Cerebellar nuclear complex (tissue), 1 donor: ENCODE measurements around the gene SYT15.
"Not testable (repeated sequence)": the region's sequence is repeated elsewhere in the genome, so short reads cannot be mapped to it uniquely, and the experiment has no call there.

ENCODE experiments used
- DNase-seq, 2 experiments: peaks; one replicate each; lab custom pipeline; 2025; lab: John Stamatoyannopoulos, UW

Gene SYT15

DNA sequence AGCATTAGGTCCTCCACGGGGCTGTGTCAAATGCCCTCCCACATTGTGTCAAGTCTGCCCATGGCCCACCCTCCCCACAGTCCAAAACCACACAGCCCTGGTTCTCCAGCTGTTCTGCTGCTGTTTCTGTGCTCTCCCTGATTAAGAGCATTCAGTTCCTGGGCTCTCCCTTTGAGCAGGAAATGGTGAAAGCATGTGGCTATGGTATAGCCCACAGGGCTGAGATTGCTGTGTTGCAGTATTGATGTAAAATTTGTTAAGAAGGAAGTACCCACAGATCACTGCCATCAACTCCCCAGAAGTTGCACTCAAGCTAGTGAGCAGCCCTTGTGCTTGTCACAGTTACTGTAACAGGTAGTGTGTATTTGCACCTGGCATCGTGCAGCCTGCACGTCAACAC lies 9.3 kb downstream of the SYT15 start:
- DNase-seq = not testable (repeated sequence)

DNA sequence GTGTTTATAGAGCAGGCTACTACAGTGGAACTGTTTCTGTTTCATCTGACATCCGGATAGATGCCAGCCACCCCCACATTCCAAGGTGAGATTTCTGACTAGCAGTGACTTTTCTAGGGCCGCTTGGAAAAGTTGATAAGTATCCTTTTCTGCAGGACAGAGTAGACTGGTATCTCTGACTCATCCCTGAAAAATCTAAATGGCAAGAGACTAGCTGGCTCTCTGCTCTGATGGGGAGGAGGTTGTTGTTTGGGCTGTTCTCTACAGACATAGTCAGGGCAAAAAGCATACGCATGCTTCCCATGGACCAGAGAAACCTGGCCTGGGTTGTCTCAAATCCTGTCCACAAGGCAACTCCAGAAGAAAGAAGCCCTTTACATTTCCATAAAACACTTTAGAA lies 10.7 kb downstream of the SYT15 start:
- not testable (repeated sequence) for DNase-seq

DNA sequence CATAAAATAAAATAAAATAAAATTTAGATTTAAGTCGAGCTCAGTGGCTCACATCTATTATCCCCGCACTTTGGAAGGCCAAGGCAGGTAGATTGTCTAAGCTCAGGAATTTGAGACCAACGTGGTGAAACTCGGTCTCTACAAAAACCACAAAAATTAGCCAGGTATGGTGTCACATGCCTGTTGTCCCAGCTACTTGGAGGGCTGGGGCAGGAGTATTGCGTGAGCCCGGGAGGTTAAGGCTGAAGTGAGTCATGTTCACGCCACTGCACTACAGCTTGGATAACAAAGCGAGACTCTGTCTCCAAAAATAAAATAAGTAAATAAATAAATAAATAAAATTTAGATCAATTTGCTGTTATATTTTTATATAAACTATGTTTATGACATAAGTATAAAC lies 12.1 kb downstream of the SYT15 start:
- not testable (repeated sequence) for DNase-seq

DNA sequence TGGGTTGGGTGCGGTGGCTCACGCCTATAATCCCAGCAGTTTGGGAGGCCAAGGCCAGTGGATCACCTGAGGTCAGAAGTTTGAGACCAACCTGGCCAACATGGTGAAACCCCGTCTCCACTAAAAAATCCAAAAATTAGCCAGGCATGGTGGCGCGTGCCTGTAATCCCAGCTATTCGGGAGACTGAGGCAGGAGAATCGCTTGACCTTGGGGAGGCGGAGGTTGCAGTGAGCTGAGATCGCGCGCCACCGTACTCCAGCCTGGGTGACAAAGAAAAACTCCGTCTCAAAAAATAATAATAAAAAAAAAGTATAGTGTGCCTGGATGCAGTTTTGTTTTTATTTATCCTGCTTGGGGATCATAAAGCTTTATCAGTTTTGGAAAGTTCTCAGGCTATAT lies 14.4 kb downstream of the SYT15 start:
- not testable (repeated sequence) for DNase-seq

DNA sequence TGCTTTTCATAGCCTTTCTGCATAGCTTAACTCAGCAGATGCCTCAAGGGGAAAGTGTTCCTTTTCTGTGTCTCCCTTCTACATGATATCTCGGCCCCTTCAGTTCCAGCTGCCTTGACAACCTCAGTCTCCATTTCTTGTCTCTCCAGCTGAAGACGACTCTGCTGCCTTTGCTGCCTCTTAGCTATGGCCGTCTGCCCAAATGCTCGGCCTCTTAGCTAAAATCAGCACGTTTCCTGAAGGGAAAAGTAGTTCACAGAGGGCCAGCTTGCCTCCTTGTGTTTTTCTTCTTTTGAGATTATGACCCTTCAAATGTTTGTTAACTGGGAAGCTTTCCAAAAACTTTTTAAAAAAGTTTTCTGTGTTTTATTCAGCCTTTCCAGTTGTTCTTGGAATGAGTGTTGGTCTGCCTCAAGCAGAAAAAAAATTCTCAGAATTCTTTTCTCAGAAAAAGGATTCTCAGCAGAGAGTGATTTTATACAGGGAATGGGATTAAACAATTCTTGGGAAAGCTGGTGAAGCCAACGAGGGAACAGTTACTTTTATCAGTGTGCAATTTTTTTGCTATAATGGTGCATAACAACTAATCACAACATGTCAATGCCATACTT lies 15.6 kb downstream of the SYT15 start:
- not testable (repeated sequence) for DNase-seq

DNA sequence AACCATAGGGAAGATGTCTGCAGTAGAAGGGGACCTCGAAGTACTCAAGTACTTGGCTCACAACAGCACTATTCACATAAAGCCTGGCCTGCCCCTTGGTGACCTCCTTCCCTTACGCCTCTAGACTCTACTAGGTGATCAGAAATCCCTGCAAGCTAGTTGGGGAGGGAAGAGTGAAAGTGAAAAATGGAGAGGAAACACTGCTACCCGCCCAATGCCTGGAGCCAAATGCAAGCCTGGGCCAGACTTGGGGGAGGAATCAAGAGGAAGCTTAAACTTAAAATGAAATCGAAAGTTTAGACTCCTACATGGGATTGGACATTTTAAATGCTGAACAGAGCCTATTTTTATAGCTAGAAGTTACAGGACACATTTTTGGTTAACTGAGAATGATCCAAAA lies 17.6 kb downstream of the SYT15 start:
- DNase-seq = not testable (repeated sequence)

DNA sequence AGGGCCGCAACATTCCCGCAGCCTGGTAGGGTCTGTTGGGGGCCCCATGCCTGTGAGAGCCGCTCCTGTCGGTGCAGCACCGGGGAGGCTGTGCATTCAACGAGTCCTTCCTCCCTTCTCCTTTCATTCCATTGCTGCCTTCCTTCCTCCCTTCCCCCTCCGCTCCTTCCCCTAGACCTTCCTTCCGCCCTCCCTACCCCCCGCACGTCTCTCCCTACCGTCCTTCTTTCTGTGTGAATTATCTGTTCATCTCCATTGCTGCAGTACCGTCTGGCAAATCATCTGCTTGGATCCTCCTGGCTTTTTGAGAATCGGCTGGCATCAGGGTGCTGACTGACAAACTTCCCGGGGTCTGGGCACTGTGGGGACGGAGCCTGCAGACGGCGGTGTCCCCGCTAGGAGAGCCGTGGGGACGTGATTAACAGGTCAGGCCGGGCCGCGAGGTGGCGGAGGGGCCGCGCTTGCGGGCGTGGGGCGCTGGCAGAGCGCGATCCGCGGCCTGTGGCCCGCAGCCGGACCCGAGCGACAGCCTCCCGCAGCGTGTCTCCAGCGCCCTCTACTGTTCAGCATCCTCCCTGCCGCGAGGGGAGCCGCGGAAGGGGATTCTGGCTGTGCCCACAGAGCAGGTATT lies 18.8 kb downstream of the SYT15 start:
- DNase-seq = not testable (repeated sequence)

DNA sequence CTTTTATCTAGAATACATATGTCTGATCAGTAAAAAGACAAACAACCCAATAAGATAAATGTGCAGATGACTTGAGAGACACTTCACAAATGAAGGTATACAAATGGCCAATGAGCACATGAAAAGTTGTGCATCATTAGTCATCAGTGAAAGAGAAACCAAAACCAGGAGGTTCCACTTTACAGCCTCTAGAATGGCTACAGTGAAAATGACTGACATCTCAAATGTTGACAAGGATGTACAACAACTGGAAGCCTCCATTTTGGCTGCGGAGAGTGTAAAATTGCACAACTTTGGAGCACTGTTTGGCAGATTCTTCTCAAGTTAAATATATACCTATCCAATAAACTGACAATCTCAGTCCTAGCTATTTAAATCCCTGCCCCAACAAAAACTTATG lies 21.6 kb downstream of the SYT15 start:
- DNase-seq = not testable (repeated sequence)

DNA sequence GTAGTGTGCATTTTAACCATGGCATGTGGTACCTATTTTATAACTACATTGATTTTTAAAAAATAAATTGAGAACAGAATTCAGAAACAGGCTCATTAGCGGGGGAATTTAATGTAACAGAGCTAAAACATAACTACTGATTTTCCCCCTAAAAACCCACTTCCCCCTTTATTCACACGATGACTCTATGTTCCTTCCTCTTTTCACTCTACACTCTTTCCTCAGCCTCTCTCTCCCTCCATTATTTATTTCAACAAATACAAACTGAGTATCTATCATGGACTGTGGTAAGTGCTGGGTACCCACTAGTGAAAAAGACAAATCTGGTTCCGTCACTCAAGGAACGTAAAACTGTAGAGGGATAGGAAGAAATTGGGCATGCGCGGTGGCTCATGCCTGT lies 36.6 kb downstream of the SYT15 start:
- DNase-seq = not testable (repeated sequence)

DNA sequence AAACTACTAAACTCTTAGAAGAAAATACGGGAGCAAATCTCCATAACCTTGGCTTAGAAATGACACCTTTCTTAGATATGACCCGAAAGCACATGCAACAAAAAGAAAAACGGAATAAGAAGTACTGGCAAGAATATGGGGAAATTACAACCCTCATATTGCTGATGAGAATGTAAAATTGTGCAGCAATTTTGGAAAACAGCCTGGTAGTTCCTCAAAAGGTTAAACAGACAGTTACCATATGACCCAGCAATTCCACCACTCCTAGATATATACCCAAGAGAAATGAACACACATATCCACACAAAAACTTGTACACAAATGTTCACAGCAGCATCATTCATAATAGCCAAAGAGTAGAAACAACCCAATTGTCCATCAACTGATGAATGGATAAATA lies 37.3 kb downstream of the SYT15 start:
- DNase-seq = not testable (repeated sequence)

DNA sequence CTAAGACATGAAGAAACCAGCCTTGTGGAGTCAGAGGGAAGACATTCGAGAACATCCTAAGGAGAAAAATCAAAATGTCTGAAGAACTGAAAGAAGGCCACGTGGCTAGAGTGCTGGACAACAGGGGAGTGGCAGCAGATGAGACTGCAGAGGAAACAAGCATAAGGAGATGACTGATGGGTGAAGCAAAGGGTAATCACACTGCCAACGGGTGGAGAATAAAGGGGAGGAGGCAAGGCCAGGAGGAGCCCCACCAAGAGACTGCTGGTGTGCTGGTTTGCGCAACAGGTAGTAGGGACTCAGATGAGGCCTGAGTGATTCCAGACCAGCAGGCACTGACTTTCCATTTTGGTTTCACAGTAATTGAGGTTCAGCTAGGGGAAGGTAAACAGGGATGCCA lies 38.2 kb downstream of the SYT15 start:
- DNase-seq = not testable (repeated sequence)

DNA sequence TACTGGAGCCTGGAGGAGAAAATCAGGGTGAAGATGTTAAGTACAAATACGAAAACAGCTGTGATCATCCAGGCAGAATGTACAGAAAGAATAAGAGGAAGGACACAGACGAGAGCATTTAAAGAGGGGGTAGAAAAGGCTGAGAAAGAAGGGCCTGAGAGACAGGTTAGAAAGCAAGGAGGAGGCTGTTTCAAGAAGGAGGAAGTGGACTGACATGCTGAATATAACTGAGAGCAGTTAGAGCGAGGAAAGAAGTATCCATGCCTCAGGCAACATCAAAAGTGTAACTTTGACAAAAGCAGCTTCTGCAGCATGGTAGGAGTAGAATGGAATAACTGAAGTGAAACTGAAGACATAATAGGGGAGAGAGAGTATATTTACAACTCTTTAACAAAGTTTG lies 39.0 kb downstream of the SYT15 start:
- not testable (repeated sequence) for DNase-seq

DNA sequence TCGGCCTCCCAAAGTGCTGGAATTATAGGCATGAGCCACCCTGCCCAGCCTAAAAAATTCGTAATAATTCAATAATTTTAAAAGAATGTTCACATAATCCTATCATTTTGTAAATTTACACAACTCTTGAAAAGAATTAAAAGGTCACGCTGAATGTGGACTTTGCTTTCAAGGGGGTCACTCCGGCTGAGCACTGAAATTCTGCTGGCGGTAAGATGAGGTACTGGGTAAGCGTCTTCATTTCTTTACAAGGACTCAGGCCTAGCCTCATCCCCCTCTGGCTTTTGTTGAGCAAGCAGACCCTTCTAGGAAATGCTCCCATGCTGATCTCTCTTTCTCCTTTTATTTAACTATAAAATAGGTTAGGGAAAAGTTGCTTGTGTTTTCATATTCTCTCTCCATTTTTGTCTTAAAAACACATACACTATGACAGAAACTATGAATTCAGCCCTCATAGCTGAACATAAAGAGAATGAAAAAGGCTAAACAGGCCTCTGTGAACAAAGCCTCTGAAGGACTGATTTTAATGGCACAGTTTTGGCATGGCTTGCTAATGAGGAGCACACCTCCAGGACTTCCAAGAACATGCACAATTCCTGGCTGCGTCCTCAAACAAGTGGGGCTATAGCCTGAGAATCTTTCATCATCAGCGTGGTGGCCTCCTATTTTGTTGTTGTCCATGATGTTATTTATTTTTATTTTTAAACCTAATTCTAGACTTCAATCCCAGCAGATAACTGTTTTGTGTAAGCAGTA lies 45.1 kb downstream of the SYT15 start:
- DNase-seq = not testable (repeated sequence)

DNA sequence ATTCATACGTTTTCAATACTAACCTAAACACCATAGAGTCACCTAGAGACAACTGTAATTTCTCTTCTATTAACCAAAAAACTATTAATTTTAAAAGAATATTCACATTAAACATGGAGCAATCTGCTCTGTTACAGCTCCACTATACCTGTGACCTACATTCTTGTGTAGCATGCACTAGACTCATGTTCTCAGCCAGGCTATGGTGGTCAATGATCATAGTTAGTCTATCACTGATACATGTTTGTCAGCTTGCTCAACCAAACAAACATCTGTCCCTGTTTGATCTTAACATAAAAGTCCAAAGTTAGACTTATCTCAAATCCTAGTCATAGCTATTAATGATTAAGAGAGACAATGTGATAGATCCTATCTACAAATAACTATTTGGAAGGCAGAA lies 50.9 kb downstream of the SYT15 start:
- not testable (repeated sequence) for DNase-seq

DNA sequence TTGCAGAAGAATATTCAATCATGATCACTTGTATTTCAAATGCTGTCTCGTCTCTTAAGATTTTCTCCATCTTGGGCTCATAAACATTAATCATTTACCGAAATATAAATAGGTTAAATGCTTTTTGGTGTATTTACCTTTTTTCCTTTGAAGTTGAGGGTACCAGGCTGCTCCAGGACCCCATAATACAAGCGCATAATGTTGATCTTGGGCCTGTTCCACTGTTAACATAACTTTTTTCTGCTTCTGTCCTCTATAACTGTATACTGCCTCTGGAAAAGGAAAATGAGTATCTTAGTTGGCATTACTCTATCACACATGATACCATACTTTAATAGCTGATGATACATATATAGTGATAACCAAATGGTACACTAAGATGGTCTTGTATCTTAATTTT lies 51.9 kb downstream of the SYT15 start:
- DNase-seq = not testable (repeated sequence)

DNA sequence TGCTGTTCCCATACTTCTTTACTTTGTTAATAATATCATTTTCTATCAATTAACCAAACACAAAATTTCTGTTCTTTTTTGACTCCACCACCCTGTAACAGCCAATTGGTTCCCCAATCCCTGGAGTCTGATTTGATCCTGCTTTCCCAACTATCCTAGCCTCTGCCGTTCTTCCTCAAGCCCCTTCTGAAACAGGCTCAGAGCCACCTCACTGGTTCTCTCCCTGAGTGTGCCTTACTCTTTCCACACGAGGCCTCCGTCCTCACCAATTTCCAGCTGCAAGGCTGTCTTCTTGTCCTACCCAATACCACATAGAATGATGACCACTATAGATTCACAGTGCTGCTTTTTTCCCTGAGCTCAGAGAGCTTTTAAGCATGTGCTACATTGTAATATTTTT lies 52.8 kb downstream of the SYT15 start:
- not testable (repeated sequence) for DNase-seq

DNA sequence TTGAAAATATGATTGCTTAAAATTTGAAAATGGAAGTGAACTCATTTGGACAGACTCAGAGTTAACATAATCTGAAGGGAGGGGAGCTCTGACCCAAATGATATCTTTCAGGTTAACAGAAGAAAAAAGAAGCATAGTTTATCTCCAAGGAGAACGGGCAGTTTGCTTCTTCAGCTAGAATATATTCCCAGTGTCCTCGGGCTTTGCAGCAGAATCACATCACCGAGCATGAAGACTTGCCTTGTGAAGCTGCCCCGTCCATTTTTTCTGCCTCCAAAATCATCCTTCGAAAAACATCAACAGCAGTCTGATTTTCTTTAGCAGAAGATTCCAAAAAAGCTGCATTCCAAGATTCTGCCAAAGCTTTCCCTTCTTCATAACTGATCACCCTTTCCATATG lies 55.8 kb downstream of the SYT15 start:
- not testable (repeated sequence) for DNase-seq

DNA sequence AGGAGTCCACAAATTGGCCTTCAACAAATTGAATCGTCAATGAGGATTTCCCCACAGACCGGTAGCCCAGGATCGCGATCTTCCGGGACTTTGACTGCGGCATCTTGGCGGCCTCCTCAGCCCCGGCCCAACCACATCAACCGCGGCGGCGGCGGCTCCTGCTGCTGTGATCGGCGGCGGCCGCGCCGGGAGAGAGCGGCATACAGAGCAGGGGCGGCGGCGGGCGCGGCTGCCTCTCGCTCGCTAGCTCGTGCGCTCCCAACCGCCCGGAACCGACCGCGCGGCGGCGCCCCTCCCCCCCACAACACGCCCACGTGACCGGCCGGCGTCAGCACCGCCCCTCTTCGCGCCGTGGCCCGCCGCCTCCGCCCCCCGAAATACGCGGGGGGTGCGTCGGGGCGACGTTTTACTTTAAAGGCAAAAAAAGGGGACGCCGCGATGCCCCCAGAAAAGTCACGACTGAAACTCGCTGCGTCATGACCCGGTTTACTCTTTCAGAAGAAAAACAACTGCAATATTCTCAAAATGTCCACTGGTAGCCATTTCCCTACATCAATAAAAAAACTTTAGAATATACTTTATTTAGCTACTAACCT lies 56.5 kb downstream of the SYT15 start:
- not testable (repeated sequence) for DNase-seq

DNA sequence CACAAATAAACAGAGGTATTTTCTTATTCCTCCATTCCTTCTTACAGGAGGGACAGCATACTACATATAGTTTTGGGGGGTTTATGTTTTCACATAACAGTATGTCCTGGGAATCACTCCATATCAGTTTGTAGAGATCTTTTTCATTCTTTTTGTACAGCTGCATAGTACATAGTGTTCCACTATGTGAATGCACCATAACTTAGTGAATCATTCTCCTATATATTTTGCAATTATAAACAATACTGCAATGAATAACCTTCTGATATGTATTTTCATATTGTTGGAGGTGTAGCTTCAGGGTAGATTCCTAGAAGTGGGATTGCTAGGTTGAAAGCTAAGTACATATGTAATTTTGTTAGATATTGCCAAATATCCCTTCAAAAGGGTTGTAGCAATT lies 61.1 kb downstream of the SYT15 start:
- DNase-seq = not testable (repeated sequence)
